Sigmoid colon (tissue), 7 donors: ENCODE results near the gene LMF2. TPM values are rescaled to one million over a fixed set of nuclear protein-coding genes. Genes with fewer than 3 reads are reported as not detected.

ENCODE experiments used
- DNase-seq: peaks from one replicate; pipeline ENCODE4 v3.0.0-alpha.2; 2019
- H3K27ac ChIP-seq, 4 donors: fragments of 200-600 bp; sonication (generic); one replicate each; pipeline ENCODE4 v1.5.1; 2016 to 2019; ENCODE audit warnings: mild to moderate bottlenecking in 1 of 4
- H3K27me3 ChIP-seq, 3 donors: fragments of 200-600 bp; sonication (generic); one replicate each; pipeline ENCODE4 v1.5.1; 2019; ENCODE audit warnings: mild to moderate bottlenecking in 1 of 3
- H3K36me3 ChIP-seq, 4 donors: fragments of 200-600 bp; sonication (generic); one replicate each; pipeline ENCODE4 v1.5.1; 2016 to 2019
- H3K4me1 ChIP-seq, 4 donors: fragments of 200-600 bp; sonication (generic); one replicate each; pipeline ENCODE4 v1.5.1; 2017 to 2019
- H3K4me3 ChIP-seq, 4 donors: fragments of 200-600 bp; sonication (generic); one replicate each; pipeline ENCODE4 v1.5.1; 2017 to 2019; ENCODE audit warnings: mild to moderate bottlenecking in 2 of 4, moderate library complexity in 1 of 4
- H3K9me3 ChIP-seq, 4 donors: fragments of 200-600 bp in 3 of 4; sonication (generic) in 3 of 4; one replicate each; pipeline versions ENCODE4 v1.5.1 to v1.6.1; 2013 to 2019
- EP300 ChIP-seq, 4 donors: sonication (generic); formaldehyde crosslinking; IDR thresholded peaks; one replicate each; pipeline ENCODE4 v1.6.1; 2017; ENCODE audit warnings: antibody characterized with exemption in 4 of 4
- POLR2A ChIP-seq, 2 donors: fragments of 450-650 bp; IDR thresholded peaks; one replicate each; pipeline ENCODE4 v1.6.1; 2016; ENCODE audit warnings: antibody characterized with exemption in 2 of 2, mild to moderate bottlenecking in 2 of 2, moderate library complexity in 2 of 2
- POLR2AphosphoS5 ChIP-seq, 4 donors: sonication (generic); formaldehyde crosslinking; IDR thresholded peaks; one replicate each; pipeline ENCODE4 v1.6.1; 2017; ENCODE audit warnings: antibody characterized with exemption in 4 of 4
- WGBS, 2 donors: extraction: QIAGEN DNeasy Blood & Tissue Kit; methylation state at CpG; one replicate each; pipeline ENCODE4 v1.1.7; 2013; 5-methylcytosine and 5-hydroxymethylcytosine counted together
- intact Hi-C: fragments of 100-400 bp; cut with DNase I; formaldehyde crosslinking; loops from one replicate; pipeline ENCODE4 v1.15.1; 2023
- polyA plus RNA-seq, 3 donors: library from polyadenylated mRNA; stranded (reverse); fragments of 200-250 nt; gene quantifications; one replicate each; pipeline ENCODE4 v1.2.3, GENCODE V29; 2013
- total RNA-seq, 4 donors: library from RNA; depleted of rRNA; stranded (reverse); fragments of >200 nt; gene quantifications; one replicate each; pipeline ENCODE4 v1.1.0, GENCODE V29; 2016
- TF ChIP-seq, protein P1 (sequence below), 4 experiments: fragments of 450-650 bp in 3 of 4; fragments of 200-600 bp in 1 of 4; IDR thresholded peaks; one replicate each; pipeline ENCODE4 v1.5.1; 2016 to 2019; ENCODE audit warnings: antibody characterized with exemption in 4 of 4, mild to moderate bottlenecking in 3 of 4, moderate library complexity in 2 of 4
- donor health status: healthy with polysubstance abuse.
- donor health status: Bipolar disorder and iron deficiency.
- donor health status: healthy.

The LMF2 gene
- total and polyA plus RNA-seq, 7 donors, result 7.2 to 61.1 (median 41.4) TPM

GRCh38 chr22:50550395-50550794 lies 42.9 kb upstream of the LMF2 start:
- Histone ChIP-seq H3K9me3 (no peaks in the 10 kb centered on the region), H3K36me3 (no peaks in the 10 kb centered on the region), H3K4me1 (peaks cover 0 to 16% (median 14%) of the 10 kb centered on the region in 4 donors), H3K4me3 (no peak overlapping the region), H3K27ac (no peak overlapping the region), H3K27me3 (peaks cover 25 to 53% (median 45%) of the 10 kb centered on the region in 3 donors)
- TF ChIP-seq POLR2AphosphoS5 (IDR thresholded peaks at IDR 0.05) (no peak), EP300 (IDR thresholded peaks at IDR 0.05) (no peak), POLR2A (IDR thresholded peaks at IDR 0.05) (no peak)
- TF ChIP-seq, protein P1, sequence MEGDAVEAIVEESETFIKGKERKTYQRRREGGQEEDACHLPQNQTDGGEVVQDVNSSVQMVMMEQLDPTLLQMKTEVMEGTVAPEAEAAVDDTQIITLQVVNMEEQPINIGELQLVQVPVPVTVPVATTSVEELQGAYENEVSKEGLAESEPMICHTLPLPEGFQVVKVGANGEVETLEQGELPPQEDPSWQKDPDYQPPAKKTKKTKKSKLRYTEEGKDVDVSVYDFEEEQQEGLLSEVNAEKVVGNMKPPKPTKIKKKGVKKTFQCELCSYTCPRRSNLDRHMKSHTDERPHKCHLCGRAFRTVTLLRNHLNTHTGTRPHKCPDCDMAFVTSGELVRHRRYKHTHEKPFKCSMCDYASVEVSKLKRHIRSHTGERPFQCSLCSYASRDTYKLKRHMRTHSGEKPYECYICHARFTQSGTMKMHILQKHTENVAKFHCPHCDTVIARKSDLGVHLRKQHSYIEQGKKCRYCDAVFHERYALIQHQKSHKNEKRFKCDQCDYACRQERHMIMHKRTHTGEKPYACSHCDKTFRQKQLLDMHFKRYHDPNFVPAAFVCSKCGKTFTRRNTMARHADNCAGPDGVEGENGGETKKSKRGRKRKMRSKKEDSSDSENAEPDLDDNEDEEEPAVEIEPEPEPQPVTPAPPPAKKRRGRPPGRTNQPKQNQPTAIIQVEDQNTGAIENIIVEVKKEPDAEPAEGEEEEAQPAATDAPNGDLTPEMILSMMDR (IDR thresholded peaks at IDR 0.05), result no peak
- WGBS, 2 donors, result 95 to 96% methylated on average over 8 of the region's 8 CpGs
- intact Hi-C loops, result no loop called here
- DNase-seq, result no peak

GRCh38 chr22:50548921-50549790 lies 41.7 kb upstream of the LMF2 start:
- Histone ChIP-seq H3K9me3 (no peaks in the 10 kb centered on the region), H3K27ac (no peak overlapping the region), H3K27me3 (peaks cover 25 to 65% (median 58%) of the 10 kb centered on the region in 3 donors), H3K4me1 (peaks cover 0 to 24% (median 20%) of the 10 kb centered on the region in 4 donors), H3K4me3 (peak overlapping the region in 2 of 4 donors; percentile 27 to 34), H3K36me3 (no peaks in the 10 kb centered on the region)
- WGBS, 2 donors, result 51 to 59% methylated on average over 68 of the region's 68 CpGs
- intact Hi-C loops, result no loop called here
- no peak for DNase-seq
- TF ChIP-seq POLR2A (IDR thresholded peaks at IDR 0.05), result no peak
- TF ChIP-seq POLR2AphosphoS5 (IDR thresholded peaks at IDR 0.05), result no peak
- no peak for TF ChIP-seq EP300 (IDR thresholded peaks at IDR 0.05)
- TF ChIP-seq, protein P1 (IDR thresholded peaks at IDR 0.05), result no peak

DNA sequence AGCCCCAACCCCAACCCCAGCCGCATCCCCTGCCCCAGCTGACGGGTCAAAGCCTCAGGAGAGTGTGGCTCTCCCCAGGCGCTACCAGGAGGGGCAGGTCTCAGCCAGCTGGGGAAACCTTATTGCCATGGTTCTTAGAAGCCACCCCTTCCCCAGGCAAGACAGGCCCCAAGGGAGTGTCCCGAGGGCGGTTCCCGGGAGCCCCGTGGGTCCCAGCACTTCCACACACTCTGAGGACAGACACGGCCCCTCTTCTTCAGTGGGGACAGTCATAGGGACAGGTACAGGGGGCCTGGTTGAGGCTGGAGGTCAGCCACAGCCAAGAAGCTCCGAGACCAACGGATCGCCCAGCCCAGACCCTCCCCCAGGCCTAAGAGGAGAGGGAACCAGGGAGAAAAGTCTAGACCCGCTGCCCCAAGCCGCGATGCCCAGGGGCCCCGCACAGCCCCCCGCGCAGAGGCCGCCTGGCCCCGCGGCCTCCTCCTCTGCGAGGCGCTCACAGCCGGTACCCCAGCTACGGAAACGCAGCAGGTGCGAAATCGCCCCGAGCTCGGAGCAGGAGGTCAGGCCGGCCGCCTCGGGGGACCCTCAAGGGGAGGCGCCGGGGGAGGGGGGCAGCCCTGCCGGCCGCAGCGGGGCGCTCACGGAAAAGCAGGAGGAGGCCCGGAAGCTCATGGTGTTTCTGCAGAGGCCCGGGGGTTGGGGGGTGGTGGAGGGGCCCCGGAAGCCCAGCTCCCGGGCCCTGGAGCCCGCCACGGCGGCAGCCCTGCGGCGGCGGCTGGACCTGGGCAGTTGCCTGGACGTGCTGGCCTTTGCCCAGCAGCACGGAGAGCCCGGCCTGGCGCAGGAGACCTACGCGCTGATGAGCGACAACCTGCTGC lies 40.8 kb upstream of the LMF2 start:
- H3K27ac ChIP-seq, result no peak overlapping the region
- peaks cover 0 to 30% (median 23%) of the 10 kb centered on the region in 4 donors for H3K4me1 ChIP-seq
- no peak for DNase-seq
- TF ChIP-seq EP300 (IDR thresholded peaks at IDR 0.05) (no peak), POLR2A (IDR thresholded peaks at IDR 0.05) (no peak), POLR2AphosphoS5 (IDR thresholded peaks at IDR 0.05) (no peak)
- TF ChIP-seq, protein P1 (IDR thresholded peaks at IDR 0.05), result no peak
- no peaks in the 10 kb centered on the region for H3K9me3 ChIP-seq
- H3K27me3 ChIP-seq, result peaks cover 25 to 74% (median 66%) of the 10 kb centered on the region in 3 donors
- peak overlapping the region in 2 of 4 donors; percentile 27 to 34 for H3K4me3 ChIP-seq
- intact Hi-C loops, result no loop called here
- WGBS, 2 donors, result 5 to 12% methylated on average over 56 of the region's 56 CpGs
- H3K36me3 ChIP-seq, result no peaks in the 10 kb centered on the region

DNA sequence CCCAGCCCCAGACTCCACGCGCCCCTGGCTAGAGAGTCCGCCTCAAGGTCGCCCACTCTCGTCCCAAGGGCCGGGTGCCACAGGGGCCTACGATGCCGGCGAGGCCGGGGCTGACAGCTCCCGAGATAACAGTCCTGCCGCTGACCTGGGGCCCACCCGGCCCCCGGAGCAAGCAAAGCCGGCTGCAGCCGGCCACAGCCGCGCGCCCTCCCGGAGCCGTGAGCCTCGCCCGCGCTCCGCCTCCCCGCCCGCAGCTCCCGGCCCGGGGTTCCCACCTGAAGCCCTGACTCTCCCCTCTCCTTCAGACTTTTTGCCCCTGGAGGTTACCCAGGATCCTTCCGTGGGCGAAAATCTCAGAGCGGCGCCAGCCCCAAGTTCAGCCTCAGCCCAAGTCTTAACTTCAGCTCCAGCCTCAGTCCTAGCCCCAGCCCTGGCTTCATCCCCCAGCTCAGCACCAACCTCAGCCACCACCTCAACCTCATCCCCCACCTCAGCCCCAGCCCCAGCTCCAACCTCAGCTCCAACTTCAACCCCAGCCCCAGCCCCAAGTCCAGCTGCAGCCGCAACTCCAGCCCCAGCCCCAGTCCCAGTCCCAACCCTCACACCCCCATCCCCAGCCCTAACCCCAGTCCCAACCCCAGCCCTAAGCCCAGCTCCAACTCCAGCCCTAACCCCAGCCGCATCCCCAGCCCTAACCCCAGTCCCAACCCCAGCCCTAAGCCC lies 39.9 kb upstream of the LMF2 start:
- Histone ChIP-seq H3K36me3 (no peaks in the 10 kb centered on the region), H3K27ac (no peak overlapping the region), H3K4me3 (no peak overlapping the region), H3K9me3 (no peaks in the 10 kb centered on the region), H3K27me3 (peaks cover 25 to 74% (median 67%) of the 10 kb centered on the region in 3 donors), H3K4me1 (peaks cover 0 to 30% (median 23%) of the 10 kb centered on the region in 4 donors)
- TF ChIP-seq EP300 (IDR thresholded peaks at IDR 0.05) (no peak), POLR2AphosphoS5 (IDR thresholded peaks at IDR 0.05) (no peak), POLR2A (IDR thresholded peaks at IDR 0.05) (no peak)
- TF ChIP-seq, protein P1 (IDR thresholded peaks at IDR 0.05), result no peak
- WGBS, 2 donors, result 17 to 52% methylated on average over 35 of the region's 35 CpGs
- intact Hi-C loops, result no loop called here
- DNase-seq, result no peak
